Measurements from ENCODE around the gene ATP7A.
"Not testable (repeated sequence)": the region's sequence is repeated elsewhere in the genome, so short reads cannot be mapped to it uniquely, and the experiment has no call there.

Gene ATP7A

DNA sequence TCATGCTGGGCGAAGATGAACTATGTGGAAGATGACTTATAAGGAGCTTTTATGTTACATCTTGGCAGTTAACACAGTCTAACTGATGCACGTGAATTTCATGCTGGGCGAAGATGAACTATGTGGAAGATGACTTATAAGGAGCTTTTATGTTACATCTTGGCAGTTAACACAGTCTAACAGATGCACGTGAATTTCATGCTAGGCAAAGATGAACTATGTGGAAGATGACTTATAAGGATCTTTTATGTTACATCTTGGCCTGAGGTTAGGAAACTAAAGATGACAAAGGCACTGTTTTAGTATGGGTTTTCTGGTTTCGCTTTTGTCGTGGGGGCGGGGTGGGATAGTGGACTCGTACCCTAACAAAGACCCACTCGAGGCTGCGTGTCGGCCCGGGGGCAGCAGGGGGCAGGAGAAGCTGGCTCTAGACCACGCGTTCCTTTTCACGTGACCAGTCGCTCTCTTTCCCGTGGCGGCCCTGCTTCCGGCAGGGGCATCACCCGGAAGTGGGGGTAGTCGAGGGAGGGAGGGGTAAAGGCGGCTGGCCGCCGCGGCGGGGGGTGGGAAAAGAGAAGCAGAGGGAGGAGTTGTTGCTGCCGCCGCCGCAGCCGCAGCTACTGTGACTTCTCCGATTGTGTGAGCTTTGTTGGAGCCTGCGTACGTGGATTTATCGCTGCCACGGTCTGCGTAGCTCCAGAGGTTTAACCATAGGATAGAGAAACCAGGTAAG lies at the start of gene ATP7A:
Gene ATP7A (plus strand): TSS at position 586 of the 733 bp plus-strand sequence. CDS start 60,949 bp downstream, outside the sequence.
- ATAC-seq: peak; percentile 95
- peak; percentile 80; the same call in 1 of the 2 replicates for TF ChIP-seq PATZ1 (CRISPR knock-in tag; IDR thresholded peaks at IDR 0.05; ENCODE audit: borderline replicate concordance)
- no peak for TF ChIP-seq ZNF8 (CRISPR knock-in tag; IDR thresholded peaks at IDR 0.05)
- TF ChIP-seq ZFP30 (CRISPR knock-in tag; IDR thresholded peaks at IDR 0.05): no peak
- no peak for TF ChIP-seq TCF4 (CRISPR knock-in tag; IDR thresholded peaks at IDR 0.05; ENCODE audit: borderline replicate concordance)
- no peak for TF ChIP-seq PPARA (CRISPR knock-in tag; IDR thresholded peaks at IDR 0.05; ENCODE audit: borderline replicate concordance)
- TF ChIP-seq RARB (CRISPR knock-in tag; IDR thresholded peaks at IDR 0.05): no peak

DNA sequence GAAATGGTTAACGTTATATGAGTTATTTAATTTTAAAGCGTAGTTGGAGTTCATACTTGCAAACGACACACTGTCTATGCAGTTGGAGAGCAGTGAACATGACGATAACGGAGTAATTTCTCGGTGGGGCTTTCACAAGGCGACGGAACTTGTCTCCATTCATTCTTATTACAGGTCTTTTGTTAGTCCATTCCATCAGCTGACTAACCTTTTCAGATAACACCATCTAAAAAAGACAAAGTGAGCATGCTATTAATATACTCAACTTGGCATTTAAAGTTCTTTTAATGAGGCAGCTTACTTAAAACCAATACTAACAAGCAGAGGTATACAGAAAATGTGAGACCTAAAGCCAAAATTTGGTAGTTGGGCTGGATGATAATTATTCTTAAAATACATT lies 35.1 kb upstream of the ATP7A start:
- no peak for ATAC-seq
- TF ChIP-seq CREB5 (CRISPR knock-in tag; IDR thresholded peaks at IDR 0.05; ENCODE audit: low read depth) (no peak), ZNF565 (CRISPR knock-in tag; conservative IDR thresholded peaks at IDR 0.05; ENCODE audit: low read depth) (no peak), TCF4 (CRISPR knock-in tag; IDR thresholded peaks at IDR 0.05; ENCODE audit: borderline replicate concordance) (no peak)
- TF ChIP-seq, protein P1, sequence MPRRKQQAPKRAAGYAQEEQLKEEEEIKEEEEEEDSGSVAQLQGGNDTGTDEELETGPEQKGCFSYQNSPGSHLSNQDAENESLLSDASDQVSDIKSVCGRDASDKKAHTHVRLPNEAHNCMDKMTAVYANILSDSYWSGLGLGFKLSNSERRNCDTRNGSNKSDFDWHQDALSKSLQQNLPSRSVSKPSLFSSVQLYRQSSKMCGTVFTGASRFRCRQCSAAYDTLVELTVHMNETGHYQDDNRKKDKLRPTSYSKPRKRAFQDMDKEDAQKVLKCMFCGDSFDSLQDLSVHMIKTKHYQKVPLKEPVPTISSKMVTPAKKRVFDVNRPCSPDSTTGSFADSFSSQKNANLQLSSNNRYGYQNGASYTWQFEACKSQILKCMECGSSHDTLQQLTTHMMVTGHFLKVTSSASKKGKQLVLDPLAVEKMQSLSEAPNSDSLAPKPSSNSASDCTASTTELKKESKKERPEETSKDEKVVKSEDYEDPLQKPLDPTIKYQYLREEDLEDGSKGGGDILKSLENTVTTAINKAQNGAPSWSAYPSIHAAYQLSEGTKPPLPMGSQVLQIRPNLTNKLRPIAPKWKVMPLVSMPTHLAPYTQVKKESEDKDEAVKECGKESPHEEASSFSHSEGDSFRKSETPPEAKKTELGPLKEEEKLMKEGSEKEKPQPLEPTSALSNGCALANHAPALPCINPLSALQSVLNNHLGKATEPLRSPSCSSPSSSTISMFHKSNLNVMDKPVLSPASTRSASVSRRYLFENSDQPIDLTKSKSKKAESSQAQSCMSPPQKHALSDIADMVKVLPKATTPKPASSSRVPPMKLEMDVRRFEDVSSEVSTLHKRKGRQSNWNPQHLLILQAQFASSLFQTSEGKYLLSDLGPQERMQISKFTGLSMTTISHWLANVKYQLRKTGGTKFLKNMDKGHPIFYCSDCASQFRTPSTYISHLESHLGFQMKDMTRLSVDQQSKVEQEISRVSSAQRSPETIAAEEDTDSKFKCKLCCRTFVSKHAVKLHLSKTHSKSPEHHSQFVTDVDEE (CRISPR knock-in tag; IDR thresholded peaks at IDR 0.05): no peak

DNA sequence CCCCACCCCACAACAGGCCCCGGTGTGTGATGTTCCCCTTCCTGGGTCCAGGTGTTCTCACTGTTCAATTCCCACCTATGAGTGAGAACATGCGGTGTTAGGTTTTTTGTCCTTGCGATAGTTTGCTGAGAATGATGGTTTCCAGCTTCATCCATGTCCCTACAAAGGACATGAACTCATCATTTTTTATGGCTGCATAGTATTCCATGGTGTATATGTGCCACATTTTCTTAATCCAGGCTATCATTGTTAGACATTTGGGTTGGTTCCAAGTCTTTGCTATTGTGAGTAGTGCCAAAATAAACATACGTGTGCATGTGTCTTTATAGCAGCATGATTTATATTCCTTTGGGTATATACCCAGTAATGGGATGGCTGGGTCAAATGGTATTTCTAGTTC lies 29.1 kb upstream of the ATP7A start:
- ATAC-seq: not testable (repeated sequence)

DNA sequence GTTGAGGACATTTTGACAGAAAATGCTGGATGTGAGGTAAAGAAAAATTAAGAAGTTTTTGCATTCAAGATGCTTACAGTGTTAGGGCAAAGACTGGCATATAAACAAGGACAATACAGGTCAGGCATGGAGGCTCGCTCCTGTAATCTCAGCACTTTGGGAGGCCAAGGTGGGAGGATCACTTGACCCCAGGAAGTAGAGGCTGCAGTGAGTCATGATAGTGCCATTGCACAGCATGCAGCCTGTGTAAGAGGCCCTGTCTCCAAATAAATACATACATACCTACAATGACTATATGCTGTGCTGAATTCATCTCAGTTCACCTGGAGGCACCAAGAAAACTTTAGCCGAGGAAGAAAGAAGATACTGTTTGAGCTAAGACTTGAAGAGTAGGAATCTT lies 17.6 kb upstream of the ATP7A start:
- no peak for TF ChIP-seq ZNF8 (CRISPR knock-in tag; IDR thresholded peaks at IDR 0.05)
- TF ChIP-seq, protein P2, sequence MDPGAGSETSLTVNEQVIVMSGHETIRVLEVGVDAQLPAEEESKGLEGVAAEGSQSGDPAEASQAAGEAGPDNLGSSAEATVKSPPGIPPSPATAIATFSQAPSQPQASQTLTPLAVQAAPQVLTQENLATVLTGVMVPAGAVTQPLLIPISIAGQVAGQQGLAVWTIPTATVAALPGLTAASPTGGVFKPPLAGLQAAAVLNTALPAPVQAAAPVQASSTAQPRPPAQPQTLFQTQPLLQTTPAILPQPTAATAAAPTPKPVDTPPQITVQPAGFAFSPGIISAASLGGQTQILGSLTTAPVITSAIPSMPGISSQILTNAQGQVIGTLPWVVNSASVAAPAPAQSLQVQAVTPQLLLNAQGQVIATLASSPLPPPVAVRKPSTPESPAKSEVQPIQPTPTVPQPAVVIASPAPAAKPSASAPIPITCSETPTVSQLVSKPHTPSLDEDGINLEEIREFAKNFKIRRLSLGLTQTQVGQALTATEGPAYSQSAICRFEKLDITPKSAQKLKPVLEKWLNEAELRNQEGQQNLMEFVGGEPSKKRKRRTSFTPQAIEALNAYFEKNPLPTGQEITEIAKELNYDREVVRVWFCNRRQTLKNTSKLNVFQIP (CRISPR knock-in tag; IDR thresholded peaks at IDR 0.05; ENCODE audit: borderline replicate concordance, low read depth): no peak
- no peak for TF ChIP-seq ARNTL (CRISPR knock-in tag; IDR thresholded peaks at IDR 0.05; ENCODE audit: borderline replicate concordance, low read depth)
- TF ChIP-seq ESRRG (CRISPR knock-in tag; IDR thresholded peaks at IDR 0.05): no peak
- no peak for TF ChIP-seq OSR1 (CRISPR knock-in tag; IDR thresholded peaks at IDR 0.05)
- no peak for TF ChIP-seq ZNF565 (CRISPR knock-in tag; conservative IDR thresholded peaks at IDR 0.05; ENCODE audit: low read depth)
- TF ChIP-seq GLIS3 (CRISPR knock-in tag; IDR thresholded peaks at IDR 0.05): no peak
- no peak for TF ChIP-seq CSDC2 (CRISPR knock-in tag; IDR thresholded peaks at IDR 0.05)
- no peak for TF ChIP-seq RARB (CRISPR knock-in tag; IDR thresholded peaks at IDR 0.05)
- no peak for ATAC-seq

DNA sequence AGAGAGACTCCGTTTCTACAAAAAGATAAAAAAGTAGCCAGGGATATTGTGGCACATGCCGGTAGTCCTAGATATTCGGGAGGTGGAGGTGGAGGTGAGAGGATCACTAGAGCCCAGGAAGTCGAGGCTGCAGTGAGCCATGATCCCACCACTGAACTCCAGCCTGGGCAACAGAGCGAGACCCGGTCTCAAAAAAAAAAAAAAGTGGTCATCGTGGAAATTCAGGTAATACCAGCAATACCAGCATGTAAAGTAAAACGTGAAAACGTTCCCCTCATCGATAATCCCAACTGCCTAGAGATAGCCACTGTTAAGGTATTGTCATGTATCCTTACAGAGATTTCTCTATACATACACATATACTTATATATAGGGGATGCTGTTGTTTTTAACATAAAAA lies 16.8 kb upstream of the ATP7A start:
- no peak for ATAC-seq
- TF ChIP-seq CREB5 (CRISPR knock-in tag; IDR thresholded peaks at IDR 0.05; ENCODE audit: low read depth) (no peak), ZC3H10 (CRISPR knock-in tag; IDR thresholded peaks at IDR 0.05) (no peak), ZFP30 (CRISPR knock-in tag; IDR thresholded peaks at IDR 0.05) (no peak)
